H1 (cell line): ENCODE data around the gene TMEM72. TPM values are rescaled to one million over a fixed set of nuclear protein-coding genes. Genes with fewer than 3 reads are reported as not detected.
A peak's percentile ranks its signal among the peaks of the same experiment; 100 is the strongest.

ENCODE experiments used
- CTCF ChIA-PET: fragments of 300-600 bp; sonication (Branson Sonifier 250); formaldehyde crosslinking; loops from one replicate; lab custom pipeline; 2021; ENCODE audit not compliant: partially characterized antibody; lab: Charles Lee
- POLR2A ChIA-PET: fragments of 300-600 bp; sonication (Branson Sonifier 250); formaldehyde crosslinking; loops from one replicate; lab custom pipeline; 2021; ENCODE audit warnings: inconsistent platforms; ENCODE audit not compliant: partially characterized antibody; lab: Charles Lee
- DNase-seq, 2 experiments: peaks; one replicate each; pipeline versions ENCODE4 v3.0.0 to v3.0.0-alpha.2; 2010 to 2022; ENCODE audit warnings: low spot score in 2 of 2, low read depth in 1 of 2, mixed read lengths in 1 of 2
- FAIRE-seq: peaks from 2 replicates; lab custom pipeline; 2011; peaks lifted over from hg19 to GRCh38; lab: Jason Lieb, UNC
- H2AFZ ChIP-seq: 2 replicates; pipeline ENCODE4 v1.8.1; 2012; ENCODE audit warnings: low read length, inconsistent platforms
- H2AK5ac ChIP-seq: 2 replicates; pipeline ENCODE4 v1.6.1; 2013; ENCODE audit warnings: low read depth, low read length
- H2BK120ac ChIP-seq: replicated peaks from 2 replicates; pipeline ENCODE3; 2013; ENCODE audit warnings: low read depth, low read length, inconsistent platforms
- H2BK12ac ChIP-seq: 2 replicates; pipeline ENCODE4 v1.6.1; 2013; ENCODE audit warnings: low read depth, low read length
- H2BK15ac ChIP-seq: 2 replicates; pipeline ENCODE4 v1.6.1; 2013; ENCODE audit warnings: low read length
- H2BK20ac ChIP-seq: 2 replicates; pipeline ENCODE4 v1.6.1; 2013; ENCODE audit warnings: low read length
- H2BK5ac ChIP-seq: 2 replicates; pipeline ENCODE4 v1.6.1; 2013; ENCODE audit warnings: low read depth, low read length
- H3K14ac ChIP-seq: 2 replicates; pipeline ENCODE4 v1.6.1; 2013; ENCODE audit warnings: inconsistent platforms; ENCODE audit not compliant: insufficient read length
- H3K18ac ChIP-seq: 2 replicates; pipeline ENCODE4 v1.6.1; 2013; ENCODE audit warnings: low read length; ENCODE audit errors: extremely low read depth
- H3K23ac ChIP-seq: 2 replicates; pipeline ENCODE4 v1.6.1; 2013; ENCODE audit warnings: inconsistent platforms; ENCODE audit not compliant: insufficient read length
- H3K23me2 ChIP-seq: 2 replicates; pipeline ENCODE4 v1.6.1; 2013; ENCODE audit warnings: low read depth, low read length
- H3K27ac ChIP-seq: 2 replicates; pipeline ENCODE4 v1.6.1; 2011; ENCODE audit warnings: low read depth, low read length, inconsistent platforms
- H3K27me3 ChIP-seq, 4 experiments: replicated peaks in 1 of 4; 1 replicate in 1 of 4; 2 replicates in 3 of 4; pipeline versions ENCODE4 v1.6.1 to v1.8.1; 2011 to 2013; ENCODE audit warnings: low read length in 3 of 4, mild to moderate bottlenecking in 3 of 4, inconsistent platforms in 2 of 4, mixed read lengths in 2 of 4, moderate library complexity in 1 of 4; ENCODE audit not compliant: control insufficient read depth in 3 of 4, insufficient read depth in 3 of 4; ENCODE audit errors: extremely low read depth in 1 of 4
- H3K36me3 ChIP-seq, 4 experiments: 2 replicates each; pipeline versions ENCODE4 v1.6.1 to v1.8.1; 2011 to 2013; ENCODE audit warnings: mild to moderate bottlenecking in 4 of 4, low read length in 3 of 4, moderate library complexity in 2 of 4, control low read depth in 1 of 4, inconsistent platforms in 1 of 4; ENCODE audit not compliant: insufficient read depth in 4 of 4, control insufficient read depth in 2 of 4
- H3K4ac ChIP-seq: replicated peaks from 2 replicates; pipeline ENCODE3; 2013; ENCODE audit warnings: low read length, low read depth, mixed read lengths, inconsistent platforms; ENCODE audit not compliant: insufficient read length
- H3K4me1 ChIP-seq, 4 experiments: replicated peaks in 1 of 4; 1 replicate in 1 of 4; 2 replicates in 3 of 4; pipeline versions ENCODE4 v1.6.1 to v1.8.1; 2011 to 2013; ENCODE audit warnings: low read length in 3 of 4, inconsistent platforms in 2 of 4, mixed read lengths in 1 of 4; ENCODE audit not compliant: insufficient read depth in 4 of 4, control insufficient read depth in 3 of 4
- H3K4me2 ChIP-seq, 2 experiments: 2 replicates each; pipeline versions ENCODE4 v1.6.1 to v1.8.1; 2011 to 2013; ENCODE audit warnings: low read depth in 2 of 2, low read length in 2 of 2, control low read depth in 1 of 2, inconsistent platforms in 1 of 2, mild to moderate bottlenecking in 1 of 2; ENCODE audit not compliant: insufficient read depth in 1 of 2
- H3K4me3 ChIP-seq, 4 experiments: fragments of 200-600, 300-600 bp in 1 of 4; sonication (generic), shearing (Covaris generic), sonication (Bioruptor Twin) in 1 of 4; 2 replicates each; pipeline versions ENCODE4 v1.5.1 to v1.8.1; 2011 to 2016; ENCODE audit warnings: low read length in 4 of 4, low read depth in 3 of 4, control low read depth in 2 of 4, inconsistent platforms in 2 of 4, mild to moderate bottlenecking in 2 of 4, mixed read lengths in 1 of 4, moderate library complexity in 1 of 4; ENCODE audit not compliant: insufficient read depth in 2 of 4; ENCODE audit errors: extremely low read depth in 1 of 4
- H3K56ac ChIP-seq: replicated peaks from 2 replicates; pipeline ENCODE3; 2013; ENCODE audit warnings: low read depth, mild to moderate bottlenecking, mixed read lengths, low read length, inconsistent platforms; ENCODE audit not compliant: insufficient read length
- H3K79me1 ChIP-seq: 2 replicates; pipeline ENCODE4 v1.6.1; 2013; ENCODE audit warnings: low read depth, low read length, control low read depth
- H3K79me2 ChIP-seq, 2 experiments: 2 replicates each; pipeline versions ENCODE4 v1.6.1 to v1.8.1; 2012 to 2013; ENCODE audit warnings: low read length in 2 of 2, mild to moderate bottlenecking in 2 of 2, inconsistent platforms in 1 of 2; ENCODE audit not compliant: insufficient read depth in 2 of 2, control insufficient read depth in 1 of 2
- H3K9ac ChIP-seq, 4 experiments: replicated peaks in 1 of 4; 1 replicate in 1 of 4; 2 replicates in 3 of 4; pipeline versions ENCODE4 v1.6.1 to v1.8.1; 2011 to 2013; ENCODE audit warnings: low read depth in 3 of 4, low read length in 3 of 4, control low read depth in 2 of 4, mild to moderate bottlenecking in 2 of 4, moderate library complexity in 2 of 4, inconsistent platforms in 1 of 4; ENCODE audit errors: extremely low read depth in 1 of 4
- H3K9me3 ChIP-seq, 2 experiments: 2 replicates each; pipeline versions ENCODE4 v1.6.1 to v1.8.1; 2012 to 2013; ENCODE audit warnings: mild to moderate bottlenecking in 2 of 2, moderate library complexity in 2 of 2, control low read depth in 1 of 2, inconsistent platforms in 1 of 2, low read depth in 1 of 2, low read length in 1 of 2, mixed read lengths in 1 of 2; ENCODE audit not compliant: insufficient read depth in 2 of 2
- H4K20me1 ChIP-seq, 2 experiments: replicated peaks in 1 of 2; 2 replicates each; pipeline versions ENCODE3 to v1.8.1; 2011 to 2013; ENCODE audit warnings: inconsistent platforms in 2 of 2, low read length in 2 of 2, mild to moderate bottlenecking in 1 of 2; ENCODE audit not compliant: insufficient read depth in 2 of 2, control insufficient read depth in 1 of 2
- H4K5ac ChIP-seq: 2 replicates; pipeline ENCODE4 v1.6.1; 2013; ENCODE audit warnings: low read length, low read depth, mixed read lengths, inconsistent platforms; ENCODE audit not compliant: insufficient read length
- H4K8ac ChIP-seq: 2 replicates; pipeline ENCODE4 v1.8.0; 2013; ENCODE audit warnings: mild to moderate bottlenecking, moderate library complexity, low read length, inconsistent platforms; ENCODE audit not compliant: insufficient read depth; ENCODE audit errors: extremely low read depth
- H4K91ac ChIP-seq: replicated peaks from 2 replicates; pipeline ENCODE3; 2013; ENCODE audit warnings: low read length, mixed read lengths, inconsistent platforms; ENCODE audit not compliant: insufficient read length
- BRCA1 ChIP-seq: IDR thresholded peaks from 2 replicates; pipeline ENCODE4 v1.6.1; 2012; ENCODE audit warnings: low read depth, low read length, improper control_type of control experiment
- CBX5 ChIP-seq: fragments of 300-800, 300-1000 bp; sonication (generic); IDR thresholded peaks from 2 replicates; pipeline ENCODE4 v1.7.1; 2016; ENCODE audit warnings: antibody characterized with exemption, low read length, low read depth
- CHD1 ChIP-seq: IDR thresholded peaks from 2 replicates; pipeline ENCODE4 v1.6.1; 2012; ENCODE audit warnings: low read depth, low read length, improper control_type of control experiment
- CTBP2 ChIP-seq: IDR thresholded peaks from 2 replicates; pipeline ENCODE4 v1.7.0; 2011; ENCODE audit warnings: borderline replicate concordance, mild to moderate bottlenecking, moderate library complexity, mixed read lengths, low read length; ENCODE audit not compliant: insufficient read depth, insufficient read length
- RFX5 ChIP-seq: IDR thresholded peaks from 2 replicates; pipeline ENCODE4 v1.6.1; 2011; ENCODE audit warnings: low read depth, low read length, improper control_type of control experiment, borderline replicate concordance
- RXRA ChIP-seq: IDR thresholded peaks from 2 replicates; pipeline ENCODE4 v1.6.1; 2011; ENCODE audit warnings: low read depth, mild to moderate bottlenecking, low read length, moderate library complexity; ENCODE audit not compliant: insufficient read depth
- SIN3A ChIP-seq, 2 experiments: IDR thresholded peaks in 1 of 2; conservative IDR thresholded peaks in 1 of 2; 2 replicates each; pipeline ENCODE4 v1.6.1; 2011 to 2012; ENCODE audit warnings: low read length in 2 of 2, improper control_type of control experiment in 1 of 2, low read depth in 1 of 2, mild to moderate bottlenecking in 1 of 2
- SP1 ChIP-seq: IDR thresholded peaks from 2 replicates; pipeline ENCODE4 v1.6.1; 2011; ENCODE audit warnings: low read depth, low read length
- TCF12 ChIP-seq: IDR thresholded peaks from 2 replicates; pipeline ENCODE4 v1.6.1; 2011; ENCODE audit warnings: low read depth, mild to moderate bottlenecking, low read length
- WGBS, 2 experiments: shearing (Covaris generic) in 1 of 2; methylation state at CpG; one replicate each; pipeline versions ENCODE4 v1.1.6 to v1.1.7; 2013 to 2015; ENCODE audit warnings: low lambda C conversion rate in 2 of 2, mixed read lengths in 2 of 2, inconsistent platforms in 1 of 2, low coverage in 1 of 2, missing lambda C conversion rate in 1 of 2; ENCODE audit not compliant: insufficient replicate concordance in 2 of 2, insufficient coverage in 1 of 2, insufficient read length in 1 of 2; ENCODE audit errors: extremely low coverage in 1 of 2, missing lambda C conversion rate in 1 of 2; 5-methylcytosine and 5-hydroxymethylcytosine counted together
- polyA plus RNA-seq, 7 experiments: library from polyadenylated mRNA; depleted of rRNA in 3 of 7; stranded (reverse) in 5 of 7; unstranded in 2 of 7; fragments of >200 nt in 5 of 7; fragments of 200-250 nt in 2 of 7; gene quantifications; 1 replicate in 5 of 7; 2 replicates in 1 of 7; 4 replicates in 1 of 7; pipeline versions ENCODE4 v1.2.1 to v1.2.3, GENCODE V29; 2011 to 2013; ENCODE audit warnings: missing spikeins in 2 of 7, mixed read lengths in 2 of 7
- total RNA-seq: library from RNA; stranded (reverse); fragmentation: NEBNext Ultra II Directional; extraction: Animal tissue kit (Norgen Biotek cat#: 25700); gene quantifications from 2 replicates; pipeline ENCODE4 v1.2.1, GENCODE V29; 2021
- TF ChIP-seq, protein P1 (sequence below): IDR thresholded peaks from 2 replicates; pipeline ENCODE4 v1.6.1; 2012; ENCODE audit warnings: inconsistent platforms

The TMEM72 gene
- total and polyA plus RNA-seq, 2 of the 8 experiments (the other 6 are each of a cell fraction or from before 2014, with no cell fraction given) = not detected

DNA sequence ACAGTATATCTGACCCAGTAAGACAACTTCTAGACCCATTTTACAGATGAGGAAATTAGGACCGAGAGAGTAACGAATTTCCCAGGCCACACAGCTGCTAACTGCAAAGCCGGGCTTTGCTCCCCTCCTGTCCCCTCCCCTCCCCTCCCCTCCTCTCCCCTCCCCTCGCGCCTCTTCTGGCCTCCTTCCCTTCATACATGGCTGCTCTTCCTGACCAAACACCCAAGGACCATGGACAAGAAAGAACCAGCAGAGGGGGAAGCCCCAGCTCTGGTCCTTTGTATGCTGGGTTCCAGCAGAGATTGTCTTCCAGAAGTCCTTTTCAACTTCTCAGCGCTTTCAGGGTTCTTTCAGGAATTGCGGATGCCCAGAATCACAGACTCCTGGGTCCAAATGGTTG lies 3.6 kb upstream of the TMEM72 start:
- Histone ChIP-seq H4K20me1 (no peaks in the 10 kb centered on the region), H3K4me3 (no peak overlapping the region; a peak in 1 of 8 replicates), H3K23me2 (no peaks in the 10 kb centered on the region), H3K79me2 (no peaks in the 10 kb centered on the region), H2BK5ac (no peak overlapping the region; the same call in 1 of the 2 replicates), H2BK120ac (no peak overlapping the region), H2BK15ac (peak overlapping the region; percentile 31; the same call in 1 of the 2 replicates), H3K27me3 (no peaks in the 10 kb centered on the region), H3K56ac (no peak overlapping the region), H2AFZ (peak overlapping the region; percentile 93), H3K4me2 (peak overlapping the region in 1 of 2 experiments; percentile 26; a peak in 1 of 4 replicates), H2AK5ac (no peak overlapping the region), H4K8ac (no peak overlapping the region), H3K18ac (peak overlapping the region; percentile 10), H3K36me3 (no peaks in the 10 kb centered on the region), H3K79me1 (no peaks in the 10 kb centered on the region), H3K9me3 (no peaks in the 10 kb centered on the region), H3K4me1 (peaks cover 9 to 17% (median 11%) of the 10 kb centered on the region in 4 experiments; a peak in 6 of 7 replicates), H4K5ac (no peak overlapping the region), H2BK12ac (peak overlapping the region; percentile 90; the same call in 1 of the 2 replicates), H3K14ac (no peak overlapping the region), H2BK20ac (0 out of 2 replicates have a peak overlapping the region, but pooled peaks have one; percentile 72), H3K9ac (no peak overlapping the region), H3K23ac (no peak overlapping the region), H3K4ac (no peak overlapping the region), H3K27ac (no peak overlapping the region), H4K91ac (peak overlapping the region; percentile 5)
- ChIA-PET CTCF (interaction anchor here (0.8 to 3.5 kb wide), 6 partner anchors 11 to 46 kb away, joined by 3 to 10 read pairs (median 3); no protein-coding TSS in a partner anchor), POLR2A (interaction anchor here (0.9 to 1.2 kb wide), 2 partner anchors 16 kb away, joined by 3 read pairs; no protein-coding TSS in a partner anchor)
- no peak for DNase-seq
- FAIRE-seq = no peak
- 100% methylated on average over 2 of the region's 7 CpGs; no CpG with 5 or more reads in 1 of the 2 experiments for WGBS, 2 experiments
- TF ChIP-seq RXRA = no peak
- no peak for TF ChIP-seq RFX5
- no peak for TF ChIP-seq CTBP2
- no peak for TF ChIP-seq BRCA1
- no peak for TF ChIP-seq SP1
- TF ChIP-seq CHD1 = no peak
- TF ChIP-seq, protein P1, sequence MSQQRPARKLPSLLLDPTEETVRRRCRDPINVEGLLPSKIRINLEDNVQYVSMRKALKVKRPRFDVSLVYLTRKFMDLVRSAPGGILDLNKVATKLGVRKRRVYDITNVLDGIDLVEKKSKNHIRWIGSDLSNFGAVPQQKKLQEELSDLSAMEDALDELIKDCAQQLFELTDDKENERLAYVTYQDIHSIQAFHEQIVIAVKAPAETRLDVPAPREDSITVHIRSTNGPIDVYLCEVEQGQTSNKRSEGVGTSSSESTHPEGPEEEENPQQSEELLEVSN = no peak
- TF ChIP-seq TCF12 = no peak
- TF ChIP-seq CBX5 = no peak
- TF ChIP-seq SIN3A (conservative IDR thresholded peaks at IDR 0.05 in 1 of 2, IDR thresholded peaks at IDR 0.05 in 1 of 2; ENCODE audit: low read depth in 1 of 2, low read length in 2 of 2) = no peak
